Nephron progenitor cell (in vitro differentiated cells): ENCODE measurements around the gene XRN2.

ENCODE experiments used
- DNase-seq: peaks from one replicate; pipeline ENCODE4 v3.0.0; 2021
- H3K27ac Mint-ChIP-seq: 2 replicates; pipeline ENCODE4 v1.8.0; 2021; ENCODE audit warnings: mild to moderate bottlenecking, moderate library complexity, mixed read lengths
- H3K27me3 Mint-ChIP-seq: 2 replicates; pipeline ENCODE4 v1.8.0; 2021; ENCODE audit warnings: mild to moderate bottlenecking, low read depth, mixed read lengths; ENCODE audit not compliant: poor library complexity
- H3K36me3 Mint-ChIP-seq: 2 replicates; pipeline ENCODE4 v1.8.0; 2021; ENCODE audit warnings: low read depth, mixed read lengths
- H3K4me1 Mint-ChIP-seq: 2 replicates; pipeline ENCODE4 v1.8.0; 2021; ENCODE audit warnings: mixed read lengths
- H3K4me3 Mint-ChIP-seq: 2 replicates; pipeline ENCODE4 v1.8.0; 2021; ENCODE audit warnings: mild to moderate bottlenecking, moderate library complexity, mixed read lengths
- H3K9me3 Mint-ChIP-seq: 2 replicates; pipeline ENCODE4 v1.8.0; 2021; ENCODE audit warnings: mild to moderate bottlenecking, moderate library complexity, mixed read lengths
- TF ChIP-seq, protein P1 (sequence below): fragments of 200-600 bp; sonication (generic); IDR thresholded peaks from 2 replicates; pipeline ENCODE4 v1.5.0; 2021; ENCODE audit warnings: antibody characterized with exemption

The XRN2 gene

DNA sequence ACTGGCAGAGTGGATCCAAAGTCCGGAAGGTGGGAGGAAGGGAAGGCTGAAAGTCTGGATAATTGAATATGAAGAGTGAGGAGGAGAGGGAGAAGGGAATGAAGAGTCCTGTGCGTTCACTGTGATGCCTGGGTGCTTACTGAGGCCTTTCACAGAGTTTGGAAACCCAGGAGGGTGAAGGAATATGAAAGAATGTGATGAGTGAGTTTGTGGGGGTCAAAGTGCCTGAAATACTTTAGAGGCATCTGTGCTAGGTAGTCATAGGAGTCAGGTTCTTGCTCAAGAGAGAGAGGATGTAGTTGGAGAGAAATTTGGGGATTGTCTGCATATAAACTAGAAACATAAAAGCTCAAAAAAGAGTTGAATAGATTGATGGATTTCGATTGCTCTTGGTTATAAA lies 73.5 kb downstream of the XRN2 start:
- peaks cover 15% of the 10 kb centered on the region for H3K4me1 Mint-ChIP-seq
- TF ChIP-seq, protein P1, sequence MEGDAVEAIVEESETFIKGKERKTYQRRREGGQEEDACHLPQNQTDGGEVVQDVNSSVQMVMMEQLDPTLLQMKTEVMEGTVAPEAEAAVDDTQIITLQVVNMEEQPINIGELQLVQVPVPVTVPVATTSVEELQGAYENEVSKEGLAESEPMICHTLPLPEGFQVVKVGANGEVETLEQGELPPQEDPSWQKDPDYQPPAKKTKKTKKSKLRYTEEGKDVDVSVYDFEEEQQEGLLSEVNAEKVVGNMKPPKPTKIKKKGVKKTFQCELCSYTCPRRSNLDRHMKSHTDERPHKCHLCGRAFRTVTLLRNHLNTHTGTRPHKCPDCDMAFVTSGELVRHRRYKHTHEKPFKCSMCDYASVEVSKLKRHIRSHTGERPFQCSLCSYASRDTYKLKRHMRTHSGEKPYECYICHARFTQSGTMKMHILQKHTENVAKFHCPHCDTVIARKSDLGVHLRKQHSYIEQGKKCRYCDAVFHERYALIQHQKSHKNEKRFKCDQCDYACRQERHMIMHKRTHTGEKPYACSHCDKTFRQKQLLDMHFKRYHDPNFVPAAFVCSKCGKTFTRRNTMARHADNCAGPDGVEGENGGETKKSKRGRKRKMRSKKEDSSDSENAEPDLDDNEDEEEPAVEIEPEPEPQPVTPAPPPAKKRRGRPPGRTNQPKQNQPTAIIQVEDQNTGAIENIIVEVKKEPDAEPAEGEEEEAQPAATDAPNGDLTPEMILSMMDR: no peak
- H3K27ac Mint-ChIP-seq: peak overlapping the region; percentile 7
- no peak overlapping the region for H3K4me3 Mint-ChIP-seq
- H3K9me3 Mint-ChIP-seq: no peaks in the 10 kb centered on the region
- peaks cover 67% of the 10 kb centered on the region for H3K36me3 Mint-ChIP-seq
- DNase-seq: no peak
- no peaks in the 10 kb centered on the region for H3K27me3 Mint-ChIP-seq

DNA sequence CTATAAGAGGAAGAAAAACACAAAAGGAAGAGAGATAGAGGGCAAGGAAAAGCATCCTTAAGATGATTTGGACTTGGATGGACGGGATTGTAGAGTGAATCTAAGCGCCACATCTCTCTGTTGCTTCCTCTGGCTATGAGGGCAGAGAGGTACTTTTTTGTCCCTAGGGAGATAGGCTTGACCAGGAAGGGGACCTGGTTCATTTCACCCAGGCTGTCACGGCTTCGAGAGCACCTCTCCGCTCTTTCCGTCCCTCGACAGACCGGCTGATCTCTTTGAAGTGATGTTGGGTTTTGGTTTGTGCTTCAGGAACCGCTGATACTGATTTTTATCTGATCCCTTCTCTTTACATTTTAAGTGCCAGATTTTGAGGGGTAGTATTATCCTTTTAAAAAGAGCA lies 74.6 kb downstream of the XRN2 start:
- Mint-ChIP-seq H3K4me3 (no peak overlapping the region), H3K27ac (no peak overlapping the region), H3K36me3 (peaks cover 56% of the 10 kb centered on the region), H3K9me3 (no peaks in the 10 kb centered on the region), H3K27me3 (no peaks in the 10 kb centered on the region), H3K4me1 (peaks cover 15% of the 10 kb centered on the region)
- TF ChIP-seq, protein P1: no peak
- no peak for DNase-seq

DNA sequence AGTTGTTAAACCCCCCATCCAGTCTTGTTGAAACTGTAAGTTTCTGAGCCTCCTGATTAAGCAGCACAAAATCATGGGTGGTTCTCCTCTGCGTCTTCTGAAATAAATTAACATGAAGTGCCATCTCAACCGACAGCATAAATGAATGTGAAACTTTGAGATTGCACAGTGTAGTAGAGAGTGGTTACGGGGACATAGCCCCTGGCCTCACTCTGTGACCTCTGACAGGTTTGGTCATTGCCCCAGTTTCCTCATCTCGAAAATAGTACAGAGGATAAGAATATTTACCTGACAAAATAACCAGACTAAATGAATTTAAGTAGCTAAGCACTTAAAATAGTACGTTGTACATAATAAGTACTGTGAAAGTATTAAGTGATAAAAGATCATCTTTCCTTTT lies 75.1 kb downstream of the XRN2 start:
- Mint-ChIP-seq H3K27ac (no peak overlapping the region), H3K36me3 (peaks cover 51% of the 10 kb centered on the region), H3K9me3 (no peaks in the 10 kb centered on the region)

DNA sequence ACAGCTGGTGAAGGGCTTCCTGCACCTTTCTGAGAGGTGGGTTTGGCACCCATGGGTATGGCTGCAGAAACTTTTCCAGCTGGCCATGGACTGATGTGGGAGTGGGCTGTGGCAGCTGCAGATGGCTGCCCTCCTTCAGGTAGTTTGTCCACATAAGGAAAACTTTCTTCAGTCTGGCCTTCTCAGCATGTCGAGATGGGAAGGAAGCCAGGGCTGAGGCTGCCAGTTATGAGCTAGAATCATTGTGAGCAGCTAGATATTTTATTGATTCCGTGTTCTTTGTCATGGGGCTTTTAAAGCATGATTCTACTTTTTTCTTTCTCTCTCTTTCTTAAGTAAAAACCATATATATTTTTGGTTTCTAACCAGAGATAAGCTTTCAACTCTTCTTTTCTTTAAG lies 77.6 kb downstream of the XRN2 start:
- H3K27me3 Mint-ChIP-seq: no peaks in the 10 kb centered on the region

More for the DNA sequence above, 75.1 kb downstream of the XRN2 start:
- Mint-ChIP-seq H3K27me3 (no peaks in the 10 kb centered on the region), H3K4me1 (peaks cover 15% of the 10 kb centered on the region), H3K4me3 (no peak overlapping the region)
- no peak for DNase-seq
- TF ChIP-seq, protein P1: no peak

DNA sequence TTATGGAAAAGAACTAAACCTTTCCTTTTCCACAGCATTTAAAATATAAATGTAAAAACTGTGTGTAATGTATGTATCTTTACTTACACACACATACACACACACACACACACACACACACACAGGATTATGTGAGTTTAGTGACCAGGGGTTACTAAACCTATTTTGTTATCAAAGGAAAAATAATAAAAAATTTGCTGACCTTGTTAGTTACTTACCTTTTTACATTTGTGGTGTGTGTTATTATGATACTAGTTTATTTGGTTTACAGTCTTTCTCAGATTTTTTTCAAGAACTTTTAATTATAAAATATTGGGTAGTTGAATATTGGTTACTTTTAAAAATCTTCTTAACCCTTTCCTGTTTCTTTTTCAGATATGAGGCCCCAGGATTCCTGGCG lies 78.5 kb downstream of the XRN2 start:
- no peaks in the 10 kb centered on the region for H3K27me3 Mint-ChIP-seq
- DNase-seq: no peak
- H3K9me3 Mint-ChIP-seq: no peaks in the 10 kb centered on the region
- peaks cover 15% of the 10 kb centered on the region for H3K4me1 Mint-ChIP-seq
- H3K4me3 Mint-ChIP-seq: no peak overlapping the region
- TF ChIP-seq, protein P1: no peak
- H3K27ac Mint-ChIP-seq: no peak overlapping the region
- peaks cover 38% of the 10 kb centered on the region for H3K36me3 Mint-ChIP-seq

More for the DNA sequence above, 77.6 kb downstream of the XRN2 start:
- H3K4me1 Mint-ChIP-seq: peaks cover 15% of the 10 kb centered on the region
- no peak overlapping the region for H3K27ac Mint-ChIP-seq
- H3K4me3 Mint-ChIP-seq: no peak overlapping the region
- DNase-seq: no peak
- peaks cover 42% of the 10 kb centered on the region for H3K36me3 Mint-ChIP-seq
- no peaks in the 10 kb centered on the region for H3K9me3 Mint-ChIP-seq
- TF ChIP-seq, protein P1: no peak

DNA sequence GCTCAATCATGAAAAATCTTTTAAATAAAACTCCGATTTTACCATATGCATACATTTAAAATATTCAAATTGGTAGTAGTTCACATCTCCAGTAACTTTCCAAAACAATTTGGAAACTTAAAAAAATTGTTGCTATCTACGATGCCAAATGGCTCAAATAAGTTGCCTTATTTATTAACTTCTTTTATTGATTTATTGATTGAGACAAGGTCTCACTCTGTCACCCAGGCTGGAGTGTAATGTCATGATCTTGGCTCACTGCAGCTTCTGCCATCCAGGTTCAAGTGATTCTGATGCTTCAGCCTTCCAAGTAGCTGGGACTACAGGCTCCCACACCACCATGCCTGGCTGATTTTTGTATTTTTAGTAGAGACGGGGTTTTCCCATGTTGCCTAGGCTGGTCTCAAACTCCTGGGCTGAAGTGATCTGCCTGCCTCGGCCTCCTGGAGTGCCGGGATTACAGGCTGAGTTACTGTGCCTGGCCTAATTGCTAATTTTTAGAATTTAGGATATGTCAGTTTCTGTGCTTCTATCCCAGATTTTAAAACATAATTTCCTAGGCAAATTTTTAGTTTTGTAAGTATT lies 81.3 kb downstream of the XRN2 start:
- DNase-seq: no peak
- H3K27me3 Mint-ChIP-seq: peaks cover 5% of the 10 kb centered on the region
- no peak overlapping the region for H3K27ac Mint-ChIP-seq
- H3K9me3 Mint-ChIP-seq: no peaks in the 10 kb centered on the region
- H3K4me1 Mint-ChIP-seq: peaks cover 5% of the 10 kb centered on the region
- peaks cover 36% of the 10 kb centered on the region for H3K36me3 Mint-ChIP-seq
- TF ChIP-seq, protein P1: no peak
- H3K4me3 Mint-ChIP-seq: no peak overlapping the region
